T follicular helper cell (primary cell): ENCODE measurements around the gene IFNK.

ENCODE experiments used
- DNase-seq: peaks from one replicate; pipeline ENCODE4 v3.0.0-alpha.2; 2020; ENCODE audit warnings: low read depth

Gene IFNK

GRCh38 chr9:27573634-27574590, 49.8 kb downstream of the IFNK start:
- DNase-seq = peak; percentile 96
